Keratinocyte (primary cell): ENCODE results near the gene ITGAV. TPM values are rescaled to one million over a fixed set of nuclear protein-coding genes. Genes with fewer than 3 reads are reported as not detected.

Experiments used
- DNase-seq: peaks from one replicate; pipeline ENCODE4 v3.0.0-alpha.2; 2011; ENCODE audit warnings: low read depth, missing footprints, low spot score
- FAIRE-seq: peaks from 2 replicates; lab custom pipeline; 2011; peaks lifted over from hg19 to GRCh38; lab: Jason Lieb, UNC
- H2AFZ ChIP-seq: 2 replicates; pipeline ENCODE4 v1.6.0; 2012; ENCODE audit warnings: low read length, control low read depth, inconsistent platforms; ENCODE audit not compliant: control insufficient read depth
- H3K27ac ChIP-seq: 2 replicates; pipeline ENCODE4 v1.5.1; 2011; ENCODE audit warnings: low read length; ENCODE audit not compliant: control insufficient read depth, insufficient read depth
- H3K27me3 ChIP-seq: 3 replicates; pipeline ENCODE4 v1.6.0; 2011; ENCODE audit warnings: low read length; ENCODE audit not compliant: control insufficient read depth, insufficient read depth; ENCODE audit errors: extremely low read depth
- H3K36me3 ChIP-seq, 2 experiments: 2 replicates in 1 of 2; 3 replicates in 1 of 2; pipeline ENCODE4 v1.5.1; 2011; ENCODE audit warnings: low read length in 2 of 2, mild to moderate bottlenecking in 1 of 2; ENCODE audit not compliant: control insufficient read depth in 2 of 2, insufficient read depth in 2 of 2; ENCODE audit errors: extremely low read depth in 1 of 2
- H3K4me1 ChIP-seq: 3 replicates; pipeline ENCODE4 v1.5.1; 2011; ENCODE audit warnings: low read length; ENCODE audit not compliant: control insufficient read depth, insufficient read depth; ENCODE audit errors: extremely low read depth
- H3K4me2 ChIP-seq: 3 replicates; pipeline ENCODE4 v1.6.0; 2011; ENCODE audit warnings: low read depth, low read length; ENCODE audit not compliant: control insufficient read depth, insufficient read depth; ENCODE audit errors: extremely low read depth
- H3K4me3 ChIP-seq, 3 experiments: fragments of 200-600 bp in 1 of 3; sonication (generic) in 1 of 3; 2 replicates in 2 of 3; 3 replicates in 1 of 3; pipeline ENCODE4 v1.5.1; 2011 to 2016; ENCODE audit warnings: low read length in 3 of 3, mild to moderate bottlenecking in 3 of 3, control low read depth in 2 of 3, inconsistent platforms in 1 of 3, low read depth in 1 of 3, mixed read lengths in 1 of 3, mixed run types in 1 of 3, moderate library complexity in 1 of 3; ENCODE audit not compliant: control insufficient read depth in 2 of 3, insufficient read depth in 2 of 3; ENCODE audit errors: extremely low read depth in 1 of 3
- H3K79me2 ChIP-seq: 2 replicates; pipeline ENCODE4 v1.6.0; 2012; ENCODE audit warnings: low read length; ENCODE audit not compliant: control insufficient read depth, insufficient read depth
- H3K9ac ChIP-seq: 3 replicates; pipeline ENCODE4 v1.6.0; 2011; ENCODE audit warnings: low read length; ENCODE audit not compliant: control insufficient read depth, insufficient read depth; ENCODE audit errors: extremely low read depth
- H3K9me1 ChIP-seq: 3 replicates; pipeline ENCODE4 v1.6.0; 2011; ENCODE audit warnings: low read length; ENCODE audit not compliant: control insufficient read depth, insufficient read depth; ENCODE audit errors: extremely low read depth
- H3K9me3 ChIP-seq: 2 replicates; pipeline ENCODE4 v1.5.1; 2012; ENCODE audit warnings: low read depth, low read length; ENCODE audit not compliant: control insufficient read depth
- H4K20me1 ChIP-seq: 3 replicates; pipeline ENCODE4 v1.6.0; 2011; ENCODE audit warnings: low read length; ENCODE audit not compliant: control insufficient read depth, insufficient read depth; ENCODE audit errors: extremely low read depth
- EZH2 ChIP-seq: IDR thresholded peaks from one replicate; pipeline ENCODE4 v1.6.1; 2012; ENCODE audit warnings: inconsistent platforms, mild to moderate bottlenecking, low read length, moderate library complexity
- dilution Hi-C: fragments of 300-500 bp; cut with MboI; formaldehyde crosslinking; loops from one replicate; pipeline ENCODE4 v1.7.0; 2020; ENCODE audit warnings: low sequenced_read_pairs; ENCODE audit not compliant: extremely low pct_ligation_motif_present
- polyA plus RNA-seq, 5 experiments: library from polyadenylated mRNA; depleted of rRNA in 3 of 5; stranded (reverse) in 3 of 5; stranded (forward) in 1 of 5; unstranded in 1 of 5; fragments of >200 nt; gene quantifications; 1 replicate in 1 of 5; 2 replicates in 3 of 5; 3 replicates in 1 of 5; pipeline versions ENCODE4 v1.2.1 to v1.2.3, GENCODE V29; 2011 to 2012; ENCODE audit warnings: missing spikeins in 2 of 5, low read depth in 1 of 5, low replicate concordance in 1 of 5
- TF ChIP-seq, protein P1 (sequence below), 3 experiments: IDR thresholded peaks in 1 of 3; conservative IDR thresholded peaks in 1 of 3; optimal IDR thresholded peaks in 1 of 3; 2 replicates in 2 of 3; 3 replicates in 1 of 3; pipeline versions ENCODE3 to v1.5.1; 2011; ENCODE audit warnings: low read length in 3 of 3, mild to moderate bottlenecking in 3 of 3, moderate library complexity in 2 of 3, control low read depth in 1 of 3, inconsistent platforms in 1 of 3; ENCODE audit not compliant: insufficient read depth in 2 of 3; ENCODE audit errors: extremely low read depth in 1 of 3

Gene ITGAV
- polyA plus RNA-seq, 1 donor (not counting 4 experiments of a cell fraction or from before 2014, with no cell fraction given), result 63.7 TPM

DNA sequence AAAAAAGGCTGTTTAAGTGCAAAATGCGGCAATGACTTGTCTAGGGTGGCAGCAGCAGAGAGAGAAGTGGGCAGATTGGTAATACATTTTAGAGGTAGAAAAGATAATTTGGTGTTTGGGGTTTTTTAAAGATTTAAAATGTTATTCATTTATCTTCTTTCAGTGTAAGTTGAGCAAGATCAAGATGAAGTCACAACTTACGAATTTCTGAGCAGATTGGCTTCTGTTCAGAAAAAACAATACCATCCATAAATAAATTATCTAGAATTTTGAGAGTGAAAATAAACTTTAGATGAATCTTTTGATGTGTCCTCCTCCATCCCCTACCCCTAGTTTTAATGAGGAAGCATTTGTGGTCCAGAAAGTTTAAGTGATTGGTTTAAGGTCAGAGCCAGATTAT, 56.1 kb downstream of the ITGAV start:
- DNase-seq, result no peak
- H3K9me1 ChIP-seq, result no peaks in the 10 kb centered on the region
- no peak overlapping the region for H3K27ac ChIP-seq
- no peak overlapping the region for H3K9ac ChIP-seq
- H3K4me1 ChIP-seq, result peaks cover 4% of the 10 kb centered on the region
- no peak overlapping the region for H2AFZ ChIP-seq
- H3K79me2 ChIP-seq, result no peaks in the 10 kb centered on the region
- peaks cover 3% of the 10 kb centered on the region in 2 experiments for H3K36me3 ChIP-seq
- H3K4me3 ChIP-seq, result no peak overlapping the region
- dilution Hi-C loops, result loop anchor here (25.0 kb wide), 1 partner anchor 134 kb away; no protein-coding TSS in a partner anchor
- H3K4me2 ChIP-seq, result no peak overlapping the region
- TF ChIP-seq EZH2, result no peak
- TF ChIP-seq, protein P1, sequence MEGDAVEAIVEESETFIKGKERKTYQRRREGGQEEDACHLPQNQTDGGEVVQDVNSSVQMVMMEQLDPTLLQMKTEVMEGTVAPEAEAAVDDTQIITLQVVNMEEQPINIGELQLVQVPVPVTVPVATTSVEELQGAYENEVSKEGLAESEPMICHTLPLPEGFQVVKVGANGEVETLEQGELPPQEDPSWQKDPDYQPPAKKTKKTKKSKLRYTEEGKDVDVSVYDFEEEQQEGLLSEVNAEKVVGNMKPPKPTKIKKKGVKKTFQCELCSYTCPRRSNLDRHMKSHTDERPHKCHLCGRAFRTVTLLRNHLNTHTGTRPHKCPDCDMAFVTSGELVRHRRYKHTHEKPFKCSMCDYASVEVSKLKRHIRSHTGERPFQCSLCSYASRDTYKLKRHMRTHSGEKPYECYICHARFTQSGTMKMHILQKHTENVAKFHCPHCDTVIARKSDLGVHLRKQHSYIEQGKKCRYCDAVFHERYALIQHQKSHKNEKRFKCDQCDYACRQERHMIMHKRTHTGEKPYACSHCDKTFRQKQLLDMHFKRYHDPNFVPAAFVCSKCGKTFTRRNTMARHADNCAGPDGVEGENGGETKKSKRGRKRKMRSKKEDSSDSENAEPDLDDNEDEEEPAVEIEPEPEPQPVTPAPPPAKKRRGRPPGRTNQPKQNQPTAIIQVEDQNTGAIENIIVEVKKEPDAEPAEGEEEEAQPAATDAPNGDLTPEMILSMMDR (optimal IDR thresholded peaks at IDR 0.05 in 1 of 3, IDR thresholded peaks at IDR 0.05 in 1 of 3, conservative IDR thresholded peaks at IDR 0.05 in 1 of 3; ENCODE audit: extremely low read depth in 1 of 3, insufficient read depth in 2 of 3, low read length in 3 of 3), result no peak
- no peak for FAIRE-seq
- no peaks in the 10 kb centered on the region for H4K20me1 ChIP-seq
- no peaks in the 10 kb centered on the region for H3K27me3 ChIP-seq
- H3K9me3 ChIP-seq, result no peaks in the 10 kb centered on the region

DNA sequence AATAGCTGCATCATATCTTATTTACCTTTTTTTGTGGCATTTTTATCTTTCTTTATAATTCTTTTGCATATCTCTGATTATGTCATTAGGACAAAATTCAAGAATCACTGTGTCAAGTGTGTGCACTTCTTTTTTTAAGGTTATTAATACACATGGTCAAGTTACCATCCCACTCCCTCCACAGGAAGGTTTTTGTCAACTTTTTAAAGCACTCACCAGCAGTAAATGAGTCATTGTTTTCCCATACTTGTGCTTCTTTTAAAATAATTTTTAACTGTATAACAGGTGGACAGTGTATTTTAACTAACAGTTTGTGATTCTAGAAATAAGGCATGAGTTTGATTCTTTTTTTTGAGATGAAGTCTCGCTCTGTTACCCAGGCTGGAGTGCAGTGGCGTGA, 58.3 kb downstream of the ITGAV start:
- H3K79me2 ChIP-seq, result no peaks in the 10 kb centered on the region
- no peak overlapping the region for H3K9ac ChIP-seq
- H3K9me3 ChIP-seq, result no peaks in the 10 kb centered on the region
- no peaks in the 10 kb centered on the region for H3K9me1 ChIP-seq
- H3K36me3 ChIP-seq, result peaks cover 0 to 4% of the 10 kb centered on the region in 2 experiments
- dilution Hi-C loops, result loop anchor here (25.0 kb wide), 1 partner anchor 136 kb away; no protein-coding TSS in a partner anchor
- no peak overlapping the region for H3K4me3 ChIP-seq
- DNase-seq (no peak), FAIRE-seq (no peak)
- no peak overlapping the region for H2AFZ ChIP-seq
- no peak overlapping the region for H3K27ac ChIP-seq
- no peaks in the 10 kb centered on the region for H3K27me3 ChIP-seq
- TF ChIP-seq EZH2, result no peak
- TF ChIP-seq, protein P1 (optimal IDR thresholded peaks at IDR 0.05 in 1 of 3, IDR thresholded peaks at IDR 0.05 in 1 of 3, conservative IDR thresholded peaks at IDR 0.05 in 1 of 3; ENCODE audit: extremely low read depth in 1 of 3, insufficient read depth in 2 of 3, low read length in 3 of 3), result no peak
- no peaks in the 10 kb centered on the region for H4K20me1 ChIP-seq
- no peak overlapping the region for H3K4me2 ChIP-seq
- no peaks in the 10 kb centered on the region for H3K4me1 ChIP-seq
